Keratinocyte (primary cell): ENCODE results near the gene ITCH. TPM values are rescaled to one million over a fixed set of nuclear protein-coding genes. Genes with fewer than 3 reads are reported as not detected.

Experiments
- DNase-seq: peaks from one replicate; pipeline ENCODE4 v3.0.0-alpha.2; 2011; ENCODE audit warnings: low read depth, missing footprints, low spot score
- FAIRE-seq: peaks from 2 replicates; lab custom pipeline; 2011; peaks lifted over from hg19 to GRCh38; lab: Jason Lieb, UNC
- H2AFZ ChIP-seq: 2 replicates; pipeline ENCODE4 v1.6.0; 2012; ENCODE audit warnings: low read length, control low read depth, inconsistent platforms; ENCODE audit not compliant: control insufficient read depth
- H3K27ac ChIP-seq: 2 replicates; pipeline ENCODE4 v1.5.1; 2011; ENCODE audit warnings: low read length; ENCODE audit not compliant: control insufficient read depth, insufficient read depth
- H3K27me3 ChIP-seq: 3 replicates; pipeline ENCODE4 v1.6.0; 2011; ENCODE audit warnings: low read length; ENCODE audit not compliant: control insufficient read depth, insufficient read depth; ENCODE audit errors: extremely low read depth
- H3K36me3 ChIP-seq, 2 experiments: 2 replicates in 1 of 2; 3 replicates in 1 of 2; pipeline ENCODE4 v1.5.1; 2011; ENCODE audit warnings: low read length in 2 of 2, mild to moderate bottlenecking in 1 of 2; ENCODE audit not compliant: control insufficient read depth in 2 of 2, insufficient read depth in 2 of 2; ENCODE audit errors: extremely low read depth in 1 of 2
- H3K4me1 ChIP-seq: 3 replicates; pipeline ENCODE4 v1.5.1; 2011; ENCODE audit warnings: low read length; ENCODE audit not compliant: control insufficient read depth, insufficient read depth; ENCODE audit errors: extremely low read depth
- H3K4me2 ChIP-seq: 3 replicates; pipeline ENCODE4 v1.6.0; 2011; ENCODE audit warnings: low read depth, low read length; ENCODE audit not compliant: control insufficient read depth, insufficient read depth; ENCODE audit errors: extremely low read depth
- H3K4me3 ChIP-seq, 3 experiments: fragments of 200-600 bp in 1 of 3; sonication (generic) in 1 of 3; 2 replicates in 2 of 3; 3 replicates in 1 of 3; pipeline ENCODE4 v1.5.1; 2011 to 2016; ENCODE audit warnings: low read length in 3 of 3, mild to moderate bottlenecking in 3 of 3, control low read depth in 2 of 3, inconsistent platforms in 1 of 3, low read depth in 1 of 3, mixed read lengths in 1 of 3, mixed run types in 1 of 3, moderate library complexity in 1 of 3; ENCODE audit not compliant: control insufficient read depth in 2 of 3, insufficient read depth in 2 of 3; ENCODE audit errors: extremely low read depth in 1 of 3
- H3K79me2 ChIP-seq: 2 replicates; pipeline ENCODE4 v1.6.0; 2012; ENCODE audit warnings: low read length; ENCODE audit not compliant: control insufficient read depth, insufficient read depth
- H3K9ac ChIP-seq: 3 replicates; pipeline ENCODE4 v1.6.0; 2011; ENCODE audit warnings: low read length; ENCODE audit not compliant: control insufficient read depth, insufficient read depth; ENCODE audit errors: extremely low read depth
- H3K9me1 ChIP-seq: 3 replicates; pipeline ENCODE4 v1.6.0; 2011; ENCODE audit warnings: low read length; ENCODE audit not compliant: control insufficient read depth, insufficient read depth; ENCODE audit errors: extremely low read depth
- H3K9me3 ChIP-seq: 2 replicates; pipeline ENCODE4 v1.5.1; 2012; ENCODE audit warnings: low read depth, low read length; ENCODE audit not compliant: control insufficient read depth
- H4K20me1 ChIP-seq: 3 replicates; pipeline ENCODE4 v1.6.0; 2011; ENCODE audit warnings: low read length; ENCODE audit not compliant: control insufficient read depth, insufficient read depth; ENCODE audit errors: extremely low read depth
- EZH2 ChIP-seq: IDR thresholded peaks from one replicate; pipeline ENCODE4 v1.6.1; 2012; ENCODE audit warnings: inconsistent platforms, mild to moderate bottlenecking, low read length, moderate library complexity
- dilution Hi-C: fragments of 300-500 bp; cut with MboI; formaldehyde crosslinking; loops from one replicate; pipeline ENCODE4 v1.7.0; 2020; ENCODE audit warnings: low sequenced_read_pairs; ENCODE audit not compliant: extremely low pct_ligation_motif_present
- polyA plus RNA-seq, 5 experiments: library from polyadenylated mRNA; depleted of rRNA in 3 of 5; stranded (reverse) in 3 of 5; stranded (forward) in 1 of 5; unstranded in 1 of 5; fragments of >200 nt; gene quantifications; 1 replicate in 1 of 5; 2 replicates in 3 of 5; 3 replicates in 1 of 5; pipeline versions ENCODE4 v1.2.1 to v1.2.3, GENCODE V29; 2011 to 2012; ENCODE audit warnings: missing spikeins in 2 of 5, low read depth in 1 of 5, low replicate concordance in 1 of 5
- TF ChIP-seq, protein P1 (sequence below), 3 experiments: IDR thresholded peaks in 1 of 3; conservative IDR thresholded peaks in 1 of 3; optimal IDR thresholded peaks in 1 of 3; 2 replicates in 2 of 3; 3 replicates in 1 of 3; pipeline versions ENCODE3 to v1.5.1; 2011; ENCODE audit warnings: low read length in 3 of 3, mild to moderate bottlenecking in 3 of 3, moderate library complexity in 2 of 3, control low read depth in 1 of 3, inconsistent platforms in 1 of 3; ENCODE audit not compliant: insufficient read depth in 2 of 3; ENCODE audit errors: extremely low read depth in 1 of 3

Gene ITCH
- polyA plus RNA-seq, 1 donor (not counting 4 experiments of a cell fraction or from before 2014, with no cell fraction given), result 42.5 TPM

DNA sequence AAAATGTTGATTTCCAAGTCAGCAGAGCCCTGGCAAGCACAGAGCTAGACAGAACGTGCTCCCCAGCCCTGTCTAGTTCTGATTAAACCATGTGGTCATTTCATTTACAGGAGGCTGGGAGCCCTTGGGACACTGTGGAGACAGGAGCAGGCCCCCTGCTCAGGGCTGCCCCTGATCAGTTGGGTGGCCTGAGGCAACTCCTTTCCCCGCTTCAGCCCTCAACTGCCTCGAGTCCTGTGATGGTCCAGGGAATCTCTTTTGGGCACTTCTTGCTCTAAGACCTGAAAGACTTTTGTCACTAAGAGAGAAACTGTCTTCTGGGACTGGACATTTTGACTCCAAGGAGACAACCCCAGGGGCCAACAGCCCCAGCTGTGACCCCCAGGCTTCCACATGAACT lies 166.7 kb downstream of the ITCH start:
- H3K27ac ChIP-seq, result no peak overlapping the region
- H3K9ac ChIP-seq, result no peak overlapping the region
- H3K4me3 ChIP-seq, result no peak overlapping the region
- dilution Hi-C loops, result no loop called here
- peaks cover 48 to 75% of the 10 kb centered on the region in 2 experiments for H3K36me3 ChIP-seq
- peaks cover 22% of the 10 kb centered on the region for H3K4me1 ChIP-seq
- H3K9me3 ChIP-seq, result no peaks in the 10 kb centered on the region
- no peak for TF ChIP-seq EZH2
- TF ChIP-seq, protein P1, sequence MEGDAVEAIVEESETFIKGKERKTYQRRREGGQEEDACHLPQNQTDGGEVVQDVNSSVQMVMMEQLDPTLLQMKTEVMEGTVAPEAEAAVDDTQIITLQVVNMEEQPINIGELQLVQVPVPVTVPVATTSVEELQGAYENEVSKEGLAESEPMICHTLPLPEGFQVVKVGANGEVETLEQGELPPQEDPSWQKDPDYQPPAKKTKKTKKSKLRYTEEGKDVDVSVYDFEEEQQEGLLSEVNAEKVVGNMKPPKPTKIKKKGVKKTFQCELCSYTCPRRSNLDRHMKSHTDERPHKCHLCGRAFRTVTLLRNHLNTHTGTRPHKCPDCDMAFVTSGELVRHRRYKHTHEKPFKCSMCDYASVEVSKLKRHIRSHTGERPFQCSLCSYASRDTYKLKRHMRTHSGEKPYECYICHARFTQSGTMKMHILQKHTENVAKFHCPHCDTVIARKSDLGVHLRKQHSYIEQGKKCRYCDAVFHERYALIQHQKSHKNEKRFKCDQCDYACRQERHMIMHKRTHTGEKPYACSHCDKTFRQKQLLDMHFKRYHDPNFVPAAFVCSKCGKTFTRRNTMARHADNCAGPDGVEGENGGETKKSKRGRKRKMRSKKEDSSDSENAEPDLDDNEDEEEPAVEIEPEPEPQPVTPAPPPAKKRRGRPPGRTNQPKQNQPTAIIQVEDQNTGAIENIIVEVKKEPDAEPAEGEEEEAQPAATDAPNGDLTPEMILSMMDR (optimal IDR thresholded peaks at IDR 0.05 in 1 of 3, IDR thresholded peaks at IDR 0.05 in 1 of 3, conservative IDR thresholded peaks at IDR 0.05 in 1 of 3; ENCODE audit: extremely low read depth in 1 of 3, insufficient read depth in 2 of 3, low read length in 3 of 3), result no peak
- H3K9me1 ChIP-seq, result no peaks in the 10 kb centered on the region
- H3K27me3 ChIP-seq, result no peaks in the 10 kb centered on the region
- H3K4me2 ChIP-seq, result no peak overlapping the region
- FAIRE-seq (no peak), DNase-seq (no peak)
- H3K79me2 ChIP-seq, result peaks cover 17% of the 10 kb centered on the region
- H4K20me1 ChIP-seq, result peaks cover 14% of the 10 kb centered on the region
- H2AFZ ChIP-seq, result no peak overlapping the region

- H3K27me3 ChIP-seq, result no peaks in the 10 kb centered on the region
- H3K4me3 ChIP-seq, result no peak overlapping the region
- peaks cover 11% of the 10 kb centered on the region for H4K20me1 ChIP-seq
- DNase-seq, result no peak
- dilution Hi-C loops, result no loop called here
- H3K9ac ChIP-seq, result no peak overlapping the region
- no peak overlapping the region for H3K27ac ChIP-seq
- peaks cover 17% of the 10 kb centered on the region for H3K79me2 ChIP-seq
- H3K4me2 ChIP-seq, result no peak overlapping the region
- FAIRE-seq, result no peak
- no peak overlapping the region for H2AFZ ChIP-seq
- peaks cover 16% of the 10 kb centered on the region for H3K4me1 ChIP-seq
- H3K9me1 ChIP-seq, result no peaks in the 10 kb centered on the region
- H3K36me3 ChIP-seq, result peaks cover 52 to 77% of the 10 kb centered on the region in 2 experiments
- TF ChIP-seq, protein P1 (optimal IDR thresholded peaks at IDR 0.05 in 1 of 3, IDR thresholded peaks at IDR 0.05 in 1 of 3, conservative IDR thresholded peaks at IDR 0.05 in 1 of 3; ENCODE audit: extremely low read depth in 1 of 3, insufficient read depth in 2 of 3, low read length in 3 of 3), result no peak
- TF ChIP-seq EZH2, result no peak
- no peaks in the 10 kb centered on the region for H3K9me3 ChIP-seq
These were observed 167.3 kb downstream of the ITCH start for GRCh38 chr20:34530342-34530741.
